Measurements from ENCODE around the gene SDCCAG8. TPM values are rescaled to one million over a fixed set of nuclear protein-coding genes. Genes with fewer than 3 reads are reported as not detected.

Gene SDCCAG8
- total RNA-seq, 2 donors from 2014 or later, result 41.7 to 55.6 TPM

DNA sequence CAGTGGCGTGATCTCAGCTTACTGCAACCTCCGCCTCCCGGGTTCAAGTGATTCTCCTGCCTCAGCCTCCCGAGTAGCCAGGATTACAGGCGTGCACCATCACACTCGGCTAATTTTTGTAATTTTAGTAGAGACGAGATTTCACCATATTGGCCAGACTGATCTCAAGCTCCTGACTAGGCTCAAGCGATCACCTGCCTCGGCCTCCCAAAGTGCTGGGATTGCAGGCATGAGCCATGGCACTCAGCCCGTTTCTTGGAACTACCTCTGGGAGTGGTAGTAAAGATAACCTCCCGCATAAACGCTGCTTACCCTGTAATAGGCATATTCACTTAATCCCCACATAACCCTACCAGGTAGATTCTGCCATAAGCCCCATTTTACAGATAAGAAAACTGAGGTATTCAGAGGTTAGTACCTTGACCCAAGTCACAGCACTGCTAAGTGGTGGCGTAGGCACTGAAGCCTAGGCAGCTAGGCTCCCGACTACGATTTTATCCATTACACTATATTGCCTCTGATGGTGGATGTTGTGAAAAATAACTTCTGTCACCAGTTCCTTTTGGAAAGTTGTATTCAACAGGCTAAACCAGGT is 143.8 kb downstream of the SDCCAG8 start:
- TF ChIP-seq, protein P1, sequence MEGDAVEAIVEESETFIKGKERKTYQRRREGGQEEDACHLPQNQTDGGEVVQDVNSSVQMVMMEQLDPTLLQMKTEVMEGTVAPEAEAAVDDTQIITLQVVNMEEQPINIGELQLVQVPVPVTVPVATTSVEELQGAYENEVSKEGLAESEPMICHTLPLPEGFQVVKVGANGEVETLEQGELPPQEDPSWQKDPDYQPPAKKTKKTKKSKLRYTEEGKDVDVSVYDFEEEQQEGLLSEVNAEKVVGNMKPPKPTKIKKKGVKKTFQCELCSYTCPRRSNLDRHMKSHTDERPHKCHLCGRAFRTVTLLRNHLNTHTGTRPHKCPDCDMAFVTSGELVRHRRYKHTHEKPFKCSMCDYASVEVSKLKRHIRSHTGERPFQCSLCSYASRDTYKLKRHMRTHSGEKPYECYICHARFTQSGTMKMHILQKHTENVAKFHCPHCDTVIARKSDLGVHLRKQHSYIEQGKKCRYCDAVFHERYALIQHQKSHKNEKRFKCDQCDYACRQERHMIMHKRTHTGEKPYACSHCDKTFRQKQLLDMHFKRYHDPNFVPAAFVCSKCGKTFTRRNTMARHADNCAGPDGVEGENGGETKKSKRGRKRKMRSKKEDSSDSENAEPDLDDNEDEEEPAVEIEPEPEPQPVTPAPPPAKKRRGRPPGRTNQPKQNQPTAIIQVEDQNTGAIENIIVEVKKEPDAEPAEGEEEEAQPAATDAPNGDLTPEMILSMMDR (IDR thresholded peaks at IDR 0.05), result no peak
- no peak for TF ChIP-seq POLR2A (IDR thresholded peaks at IDR 0.05)
- no peak for TF ChIP-seq POLR2AphosphoS5 (IDR thresholded peaks at IDR 0.05)
- WGBS, result 94% methylated on average over 15 of the region's 15 CpGs
- no peak overlapping the region for H3K27ac ChIP-seq
- H3K27me3 ChIP-seq (replicated peaks; ENCODE audit: insufficient read depth), result no peaks in the 10 kb centered on the region
- intact Hi-C loops (cut with DNase I), result no loop called here
- H3K9me3 ChIP-seq, result no peaks in the 10 kb centered on the region
- no peak overlapping the region for H3K4me3 ChIP-seq
- no peaks in the 10 kb centered on the region for H3K36me3 ChIP-seq
- DNase-seq (ENCODE audit: low spot score), result no peak
- no peaks in the 10 kb centered on the region for H3K4me1 ChIP-seq (replicated peaks)

DNA sequence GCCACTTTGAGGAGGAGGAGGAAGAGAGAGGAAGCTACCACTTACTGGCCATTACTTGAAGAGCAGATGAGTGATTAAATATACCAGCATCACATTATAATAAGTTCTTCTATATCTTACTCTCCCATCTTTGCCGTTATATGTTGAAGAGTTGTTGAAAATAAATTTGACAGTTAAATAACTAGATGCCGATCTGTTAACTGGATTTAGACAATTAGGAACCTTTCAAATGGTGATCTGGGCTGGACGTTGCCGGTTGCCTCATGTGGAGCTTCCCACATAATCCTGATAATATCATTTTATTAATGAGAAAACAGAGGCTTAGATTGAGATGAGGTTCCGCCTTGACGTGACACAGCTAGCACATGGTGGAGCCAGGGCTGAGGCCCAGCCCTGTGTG is 147.0 kb downstream of the SDCCAG8 start:
- Histone ChIP-seq H3K4me3 (no peak overlapping the region), H3K9me3 (no peaks in the 10 kb centered on the region), H3K4me1 (replicated peaks) (no peaks in the 10 kb centered on the region), H3K27ac (no peak overlapping the region), H3K36me3 (no peaks in the 10 kb centered on the region), H3K27me3 (replicated peaks; ENCODE audit: insufficient read depth) (no peaks in the 10 kb centered on the region)
- WGBS, result 94% methylated on average over 6 of the region's 6 CpGs
- DNase-seq (ENCODE audit: low spot score), result no peak
- TF ChIP-seq, protein P1 (IDR thresholded peaks at IDR 0.05), result no peak
- no peak for TF ChIP-seq POLR2AphosphoS5 (IDR thresholded peaks at IDR 0.05)
- TF ChIP-seq POLR2A (IDR thresholded peaks at IDR 0.05), result no peak
- intact Hi-C loops (cut with DNase I), result no loop called here

DNA sequence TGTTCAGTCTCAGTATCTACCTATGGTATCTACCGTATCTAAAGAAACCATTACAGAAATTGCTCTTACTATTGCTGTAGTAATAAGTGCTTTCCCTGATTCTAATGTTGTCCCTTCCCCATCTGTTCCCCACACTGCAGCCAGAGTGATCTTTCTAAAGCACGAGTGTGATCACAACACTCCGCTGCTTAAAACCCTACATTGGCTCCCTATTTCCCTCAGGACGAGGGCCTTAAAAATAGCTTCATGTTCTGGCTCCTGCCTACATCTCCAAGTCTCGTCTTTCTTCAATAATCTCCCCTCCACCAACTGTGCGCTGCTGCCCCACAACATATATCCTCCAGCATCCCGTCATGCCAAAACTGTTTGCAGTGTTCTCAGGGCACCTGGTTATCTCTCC is 150.6 kb downstream of the SDCCAG8 start:
- Histone ChIP-seq H3K27me3 (replicated peaks; ENCODE audit: insufficient read depth) (no peaks in the 10 kb centered on the region), H3K9me3 (no peaks in the 10 kb centered on the region), H3K36me3 (no peaks in the 10 kb centered on the region), H3K4me3 (no peak overlapping the region), H3K27ac (no peak overlapping the region), H3K4me1 (replicated peaks) (no peaks in the 10 kb centered on the region)
- 90% methylated on average over 7 of the region's 7 CpGs for WGBS
- TF ChIP-seq, protein P1 (IDR thresholded peaks at IDR 0.05), result no peak
- no peak for TF ChIP-seq POLR2AphosphoS5 (IDR thresholded peaks at IDR 0.05)
- TF ChIP-seq POLR2A (IDR thresholded peaks at IDR 0.05), result no peak
- no peak for DNase-seq (ENCODE audit: low spot score)
- intact Hi-C loops (cut with DNase I), result no loop called here

DNA sequence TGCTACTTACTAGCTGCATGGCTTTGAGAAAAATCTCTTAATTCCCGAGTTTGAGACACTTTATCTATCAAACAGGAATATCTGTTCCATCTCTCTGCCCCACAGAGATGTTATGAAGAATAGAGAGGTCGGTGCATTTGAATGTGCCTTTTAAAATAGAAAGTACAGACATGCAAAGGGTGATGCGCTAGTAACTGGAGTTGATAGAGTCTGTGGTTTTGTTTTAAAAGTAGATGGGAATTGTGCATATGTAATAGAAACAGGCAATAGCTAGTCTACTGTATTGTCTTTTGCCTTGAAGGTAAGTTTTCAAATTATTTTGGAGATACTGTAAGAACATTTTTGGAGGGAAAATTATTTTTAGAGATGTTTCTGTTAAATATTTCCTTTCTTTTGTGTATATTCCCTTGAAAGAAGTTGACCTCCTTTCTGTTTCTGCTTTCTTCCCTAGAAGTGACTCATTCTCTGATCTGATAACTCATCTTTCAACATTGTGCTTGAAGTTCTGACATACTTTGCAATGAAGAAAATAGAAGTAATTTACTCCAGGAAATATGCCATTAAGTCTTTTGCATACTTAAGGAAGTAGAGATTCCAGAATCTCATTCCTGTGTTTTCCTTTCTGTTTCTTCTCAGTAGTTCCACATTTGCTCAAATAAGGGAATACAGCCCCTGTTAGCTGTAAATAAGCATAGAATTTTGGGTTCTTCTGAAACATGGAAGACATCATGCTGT is 151.6 kb downstream of the SDCCAG8 start:
- Histone ChIP-seq H3K27ac (no peak overlapping the region), H3K4me1 (replicated peaks) (no peaks in the 10 kb centered on the region)
- WGBS, result 72% methylated on average over 3 of the region's 3 CpGs

More for the DNA sequence above, 151.6 kb downstream of the SDCCAG8 start:
- DNase-seq (ENCODE audit: low spot score), result no peak
- TF ChIP-seq, protein P1 (IDR thresholded peaks at IDR 0.05), result no peak
- no peak for TF ChIP-seq POLR2A (IDR thresholded peaks at IDR 0.05)
- no peaks in the 10 kb centered on the region for H3K27me3 ChIP-seq (replicated peaks; ENCODE audit: insufficient read depth)
- H3K9me3 ChIP-seq, result no peaks in the 10 kb centered on the region
- H3K4me3 ChIP-seq, result no peak overlapping the region
- intact Hi-C loops (cut with DNase I), result no loop called here
- no peaks in the 10 kb centered on the region for H3K36me3 ChIP-seq
